Neuronal stem cell (in vitro differentiated cells): ENCODE data around the gene PRDM10.

Source experiments
- DNase-seq: peaks from one replicate; pipeline ENCODE4 v3.0.0-alpha.2; 2013; ENCODE audit warnings: low spot score
- H2AFZ ChIP-seq: one replicate; pipeline ENCODE4 v1.6.1; 2013; ENCODE audit warnings: mild to moderate bottlenecking, low read length, inconsistent platforms
- H2AK5ac ChIP-seq: 2 replicates; pipeline ENCODE4 v1.6.1; 2013; ENCODE audit warnings: low read depth, mild to moderate bottlenecking, inconsistent platforms, low read length, moderate library complexity, mixed read lengths
- H2BK120ac ChIP-seq: 2 replicates; pipeline ENCODE4 v1.6.1; 2013; ENCODE audit warnings: low read depth, mild to moderate bottlenecking, inconsistent platforms, low read length, moderate library complexity, mixed read lengths
- H2BK12ac ChIP-seq: one replicate; pipeline ENCODE4 v1.6.1; 2013; ENCODE audit warnings: low read length, inconsistent platforms
- H2BK15ac ChIP-seq: 2 replicates; pipeline ENCODE4 v1.6.1; 2013; ENCODE audit warnings: mild to moderate bottlenecking, low read length, inconsistent platforms, mixed read lengths
- H2BK5ac ChIP-seq: one replicate; pipeline ENCODE4 v1.6.1; 2013; ENCODE audit warnings: inconsistent platforms, mild to moderate bottlenecking, low read length, moderate library complexity
- H3K14ac ChIP-seq: one replicate; pipeline ENCODE4 v1.6.1; 2013; ENCODE audit warnings: low read length, inconsistent platforms
- H3K18ac ChIP-seq: 2 replicates; pipeline ENCODE4 v1.6.1; 2013; ENCODE audit warnings: low read length, inconsistent platforms
- H3K23ac ChIP-seq: 2 replicates; pipeline ENCODE4 v1.6.1; 2013; ENCODE audit warnings: low read depth, mild to moderate bottlenecking, mixed read lengths, low read length, inconsistent platforms; ENCODE audit not compliant: poor library complexity
- H3K27ac ChIP-seq: replicated peaks from 3 replicates; pipeline ENCODE4 v1.5.1; 2013; ENCODE audit warnings: low read length, inconsistent platforms
- H3K27me3 ChIP-seq, 3 experiments: 2 replicates each; pipeline ENCODE4 v1.6.1; 2013; ENCODE audit warnings: low read length in 3 of 3, mild to moderate bottlenecking in 2 of 3, inconsistent platforms in 1 of 3, low read depth in 1 of 3, mixed read lengths in 1 of 3, moderate library complexity in 1 of 3; ENCODE audit not compliant: control insufficient read depth in 3 of 3, insufficient read depth in 3 of 3
- H3K36me3 ChIP-seq, 2 donors: replicated peaks in 1 of 2; 2 replicates each; pipeline ENCODE4 v1.6.1; 2013; ENCODE audit warnings: low read length in 2 of 2; ENCODE audit not compliant: control insufficient read depth in 2 of 2, insufficient read depth in 2 of 2
- H3K4ac ChIP-seq: 2 replicates; pipeline ENCODE4 v1.6.1; 2013; ENCODE audit warnings: inconsistent platforms, mild to moderate bottlenecking, low read length, moderate library complexity
- H3K4me1 ChIP-seq, 2 donors: 1 replicate in 1 of 2; 2 replicates in 1 of 2; pipeline ENCODE4 v1.6.1; 2013; ENCODE audit warnings: low read length in 2 of 2, low read depth in 1 of 2; ENCODE audit not compliant: control insufficient read depth in 2 of 2, insufficient read depth in 1 of 2
- H3K4me2 ChIP-seq: one replicate; pipeline ENCODE4 v1.6.1; 2013; ENCODE audit warnings: mild to moderate bottlenecking, low read length, inconsistent platforms; ENCODE audit not compliant: insufficient read depth, poor library complexity, severe bottlenecking
- H3K4me3 ChIP-seq, 2 donors: 2 replicates each; pipeline ENCODE4 v1.5.1; 2013; ENCODE audit warnings: low read length in 2 of 2, mild to moderate bottlenecking in 2 of 2, inconsistent platforms in 1 of 2, moderate library complexity in 1 of 2
- H3K79me1 ChIP-seq: one replicate; pipeline ENCODE4 v1.6.1; 2013; ENCODE audit warnings: low read depth, mild to moderate bottlenecking, inconsistent platforms, low read length, moderate library complexity
- H3K9ac ChIP-seq: one replicate; pipeline ENCODE4 v1.6.1; 2013; ENCODE audit warnings: mild to moderate bottlenecking, low read depth, low read length, inconsistent platforms; ENCODE audit not compliant: poor library complexity
- H3K9me3 ChIP-seq, 2 donors: replicated peaks in 1 of 2; 2 replicates each; pipeline versions ENCODE3 to v1.6.1; 2013; ENCODE audit warnings: low read length in 2 of 2, mild to moderate bottlenecking in 2 of 2, inconsistent platforms in 1 of 2, low read depth in 1 of 2, mixed read lengths in 1 of 2, moderate library complexity in 1 of 2; ENCODE audit not compliant: control insufficient read depth in 2 of 2, insufficient read depth in 1 of 2
- H4K8ac ChIP-seq: one replicate; pipeline ENCODE4 v1.6.1; 2013; ENCODE audit warnings: low read depth, mild to moderate bottlenecking, inconsistent platforms, low read length, moderate library complexity
- H4K91ac ChIP-seq: one replicate; pipeline ENCODE4 v1.6.1; 2013; ENCODE audit warnings: low read length, low read depth, mild to moderate bottlenecking, inconsistent platforms; ENCODE audit not compliant: poor library complexity
- WGBS, 2 donors: extraction: QIAGEN DNeasy Blood & Tissue Kit; methylation state at CpG; one replicate each; pipeline ENCODE4 v1.1.7; 2013; ENCODE audit warnings: missing lambda C conversion rate in 2 of 2, mixed read lengths in 1 of 2; ENCODE audit not compliant: insufficient read length in 2 of 2, insufficient replicate concordance in 1 of 2; ENCODE audit errors: extremely low coverage in 2 of 2; 5-methylcytosine and 5-hydroxymethylcytosine counted together

The PRDM10 gene

GRCh38 chr11:130001461-130002351 is 929 bp downstream of the PRDM10 start:
- H3K4me3 ChIP-seq: peak overlapping the region; percentile 57 to 99
- peak overlapping the region; percentile 99 for H3K18ac ChIP-seq
- peak overlapping the region; percentile 91 for H2BK5ac ChIP-seq
- H2BK12ac ChIP-seq: peak overlapping the region; percentile 34
- peak overlapping the region; percentile 50 for H4K91ac ChIP-seq
- peak overlapping the region; percentile 88 for H2AFZ ChIP-seq
- H3K79me1 ChIP-seq: peaks cover 5% of the 10 kb centered on the region
- H2BK120ac ChIP-seq: peak overlapping the region; percentile 32
- H3K36me3 ChIP-seq: peaks cover 0 to 7% of the 10 kb centered on the region in 2 donors
- H3K9ac ChIP-seq: peak overlapping the region; percentile 99
- peak overlapping the region; percentile 99 for H3K27ac ChIP-seq
- H3K4me1 ChIP-seq: peaks cover 0 to 6% of the 10 kb centered on the region in 2 donors
- peak overlapping the region; percentile 94 for H3K14ac ChIP-seq
- no CpG with 5 or more reads among the region's 90 CpGs for WGBS, 2 donors
- no peaks in the 10 kb centered on the region for H3K27me3 ChIP-seq
- peak overlapping the region; percentile 80 for H3K4me2 ChIP-seq
- peak overlapping the region; percentile 10 for H3K4ac ChIP-seq
- peak; percentile 30 for DNase-seq
- H2BK15ac ChIP-seq: no peak overlapping the region
- H3K9me3 ChIP-seq: peaks cover 2 to 9% of the 10 kb centered on the region in 2 donors
- H2AK5ac ChIP-seq: no peak overlapping the region
- peak overlapping the region; percentile 84 for H4K8ac ChIP-seq
- H3K23ac ChIP-seq: peak overlapping the region; percentile 99

DNA sequence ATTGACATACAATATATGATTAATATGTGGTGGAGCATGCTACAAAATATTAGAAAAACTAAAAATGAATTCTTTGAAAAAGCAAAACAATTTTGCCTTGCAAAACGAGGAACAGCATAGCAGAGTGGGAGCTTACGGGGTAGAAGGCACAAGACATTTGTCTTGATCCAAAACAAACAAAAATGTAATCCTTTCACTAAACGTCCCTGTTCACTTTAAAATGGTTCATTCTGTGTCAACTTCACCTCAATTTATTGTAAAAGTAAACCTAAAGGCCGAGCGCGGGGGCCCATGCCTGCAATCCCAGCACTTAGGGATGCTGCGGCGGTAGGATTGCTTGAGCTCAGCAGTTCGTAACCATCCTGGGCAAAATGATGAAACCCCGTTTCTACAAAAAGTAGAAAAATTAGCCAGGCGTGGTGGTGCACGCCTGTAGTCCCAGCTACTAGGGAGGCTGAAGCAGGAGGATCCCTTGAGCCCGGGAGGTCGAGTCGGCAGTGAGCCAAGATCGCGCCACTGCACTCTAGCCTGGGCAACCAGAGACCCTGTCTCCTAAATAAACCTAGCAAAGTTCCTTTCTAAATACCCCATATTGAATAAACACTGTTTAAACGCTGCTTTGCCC is 2.0 kb downstream of the PRDM10 start:
- Histone ChIP-seq H2BK15ac (no peak overlapping the region), H3K9me3 (peaks cover 4 to 12% of the 10 kb centered on the region in 2 donors), H3K27me3 (no peaks in the 10 kb centered on the region), H3K23ac (no peak overlapping the region), H3K9ac (no peak overlapping the region), H2AFZ (no peak overlapping the region), H2BK120ac (no peak overlapping the region), H2AK5ac (no peak overlapping the region), H3K4ac (no peak overlapping the region), H3K14ac (no peak overlapping the region), H3K4me1 (peaks cover 0 to 6% of the 10 kb centered on the region in 2 donors), H4K91ac (no peak overlapping the region), H2BK5ac (no peak overlapping the region), H3K18ac (no peak overlapping the region), H2BK12ac (no peak overlapping the region), H3K79me1 (peaks cover 5% of the 10 kb centered on the region), H3K4me2 (no peak overlapping the region), H3K36me3 (peaks cover 1 to 12% of the 10 kb centered on the region in 2 donors), H4K8ac (no peak overlapping the region), H3K27ac (no peak overlapping the region), H3K4me3 (peak overlapping the region in 1 of 2 donors; percentile 57)
- DNase-seq: no peak
- no CpG with 5 or more reads among the region's 18 CpGs for WGBS, 2 donors

DNA sequence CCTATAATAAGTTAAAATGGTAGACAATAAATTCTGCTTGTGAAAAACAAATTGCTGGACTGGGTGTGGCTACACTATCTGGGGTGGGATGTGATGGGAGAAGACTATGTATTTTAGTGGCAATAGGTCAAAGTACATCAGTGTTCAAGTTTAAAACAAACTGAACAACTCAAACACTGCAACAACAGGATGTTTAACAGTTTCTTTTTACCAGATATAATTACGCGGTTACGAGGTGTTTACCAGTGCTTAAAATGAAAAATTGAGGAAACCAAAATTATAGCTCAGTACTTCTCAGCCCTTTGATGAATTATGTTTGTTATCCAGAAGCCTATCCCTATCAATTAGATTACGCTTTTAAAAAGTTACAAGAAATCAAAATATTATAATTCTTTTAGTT is 3.2 kb downstream of the PRDM10 start:
- Histone ChIP-seq H3K4me2 (no peak overlapping the region), H3K4me1 (peaks cover 0 to 6% of the 10 kb centered on the region in 2 donors), H3K27me3 (no peaks in the 10 kb centered on the region), H4K8ac (no peak overlapping the region), H3K14ac (no peak overlapping the region), H3K36me3 (peaks cover 1 to 12% of the 10 kb centered on the region in 2 donors), H2BK12ac (no peak overlapping the region), H2AFZ (no peak overlapping the region), H3K9ac (no peak overlapping the region), H3K79me1 (peaks cover 5% of the 10 kb centered on the region), H3K4me3 (no peak overlapping the region), H2AK5ac (no peak overlapping the region), H3K9me3 (peaks cover 4 to 12% of the 10 kb centered on the region in 2 donors), H4K91ac (no peak overlapping the region), H2BK120ac (no peak overlapping the region), H3K27ac (no peak overlapping the region), H3K4ac (no peak overlapping the region), H2BK15ac (no peak overlapping the region), H3K18ac (no peak overlapping the region), H3K23ac (no peak overlapping the region), H2BK5ac (no peak overlapping the region)
- no CpG with 5 or more reads among the region's 4 CpGs for WGBS, 2 donors
- no peak for DNase-seq

GRCh38 chr11:129998905-129999304 is 3.7 kb downstream of the PRDM10 start:
- Histone ChIP-seq H2BK12ac (no peak overlapping the region), H3K4me3 (no peak overlapping the region), H4K91ac (no peak overlapping the region), H3K4me2 (no peak overlapping the region), H2BK15ac (no peak overlapping the region), H3K18ac (no peak overlapping the region), H2AFZ (no peak overlapping the region), H3K27me3 (no peaks in the 10 kb centered on the region), H3K79me1 (peaks cover 5% of the 10 kb centered on the region), H3K23ac (no peak overlapping the region), H3K4me1 (peaks cover 0 to 6% of the 10 kb centered on the region in 2 donors), H3K14ac (no peak overlapping the region), H3K9me3 (peaks cover 4 to 12% of the 10 kb centered on the region in 2 donors), H3K27ac (no peak overlapping the region), H2AK5ac (no peak overlapping the region), H2BK120ac (no peak overlapping the region), H4K8ac (no peak overlapping the region), H2BK5ac (no peak overlapping the region), H3K9ac (no peak overlapping the region), H3K4ac (no peak overlapping the region), H3K36me3 (peaks cover 1 to 12% of the 10 kb centered on the region in 2 donors)
- DNase-seq: no peak
- no CpG with 5 or more reads among the region's 7 CpGs for WGBS, 2 donors
